ENCODE data around the gene ESF1. TPM values are rescaled to one million over a fixed set of nuclear protein-coding genes. Genes with fewer than 3 reads are reported as not detected.

Gene ESF1
- total RNA-seq, 8 experiments from 2014 or later = 13.9 to 29.6 (median 21.8) TPM

GRCh38 chr20:13810446-13810845 is 25.7 kb upstream of the ESF1 start:
- H3K27ac ChIP-seq = no peak overlapping the region
- in situ Hi-C loops (cut with MboI; ENCODE audit: low pct_unique_long_range_greater_than_20kb in 2 of 9, low sequenced_read_pairs in 9 of 9, unreplicated experiment in 9 of 9) = loop anchor here in 5 of 9 experiments (25.0 kb wide), 2 partner anchors 227 to 252 kb away; no protein-coding TSS in a partner anchor
- H3K4me1 ChIP-seq (replicated peaks in 1 of 2) = no peaks in the 10 kb centered on the region
- H3K4me3 ChIP-seq = no peak overlapping the region
- no peak for ATAC-seq (replicated peaks in 6 of 8)

DNA sequence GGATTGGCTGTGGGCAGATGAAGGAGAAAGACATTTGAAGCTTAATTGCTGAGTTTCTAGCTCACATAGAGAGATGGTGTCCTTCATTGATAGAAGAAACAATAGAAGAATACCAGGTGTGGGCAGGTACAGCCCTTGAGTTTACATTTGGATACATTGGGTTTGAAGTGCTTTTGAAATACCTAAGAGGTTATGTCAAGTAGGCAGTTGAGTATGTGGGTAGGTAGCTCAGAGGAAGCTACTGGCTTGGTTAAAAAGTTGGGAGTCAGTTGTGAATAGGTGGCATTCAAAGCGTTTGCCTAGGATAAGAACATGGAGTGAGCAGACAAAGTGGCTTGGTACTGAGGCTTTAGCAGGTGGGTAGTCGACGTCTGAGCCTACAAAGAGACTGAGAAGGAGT is 25.1 kb upstream of the ESF1 start:
- H3K4me1 ChIP-seq (replicated peaks in 1 of 2) = no peaks in the 10 kb centered on the region
- no peak overlapping the region for H3K4me3 ChIP-seq
- no peak overlapping the region for H3K27ac ChIP-seq
- in situ Hi-C loops (cut with MboI; ENCODE audit: low pct_unique_long_range_greater_than_20kb in 2 of 9, low sequenced_read_pairs in 9 of 9, unreplicated experiment in 9 of 9) = loop anchor here in 5 of 9 experiments (25.0 kb wide), 2 partner anchors 227 to 252 kb away; no protein-coding TSS in a partner anchor
- 76 to 100% (median 100%) methylated on average over 2 to 3 of the region's 3 CpGs; no CpG with 5 or more reads in 3 of the 10 experiments for WGBS, 10 experiments
- ATAC-seq (replicated peaks in 6 of 8) = no peak

DNA sequence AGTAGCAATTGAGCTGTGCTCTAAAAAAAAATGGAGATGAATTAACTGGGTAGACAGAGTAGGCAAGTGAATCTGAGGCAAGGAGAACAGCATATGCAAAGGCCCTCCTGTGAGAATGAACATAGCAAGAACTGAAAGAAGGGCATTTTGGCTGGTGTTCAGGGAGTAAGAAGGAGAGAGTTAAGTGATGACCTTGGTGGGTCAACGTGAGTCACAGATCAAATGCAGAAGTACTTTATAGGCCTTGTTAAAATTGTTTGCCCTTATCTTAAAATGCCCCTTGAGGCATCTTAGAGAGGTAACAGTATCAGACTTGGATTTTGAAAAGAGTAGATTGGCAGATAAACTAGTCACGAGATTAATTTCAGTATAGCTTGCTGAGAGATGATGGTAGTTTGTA is 24.7 kb upstream of the ESF1 start:
- no peak overlapping the region for H3K4me3 ChIP-seq
- 75 to 100% (median 100%) methylated on average over 1 to 2 of the region's 2 CpGs; no CpG with 5 or more reads in 1 of the 10 experiments for WGBS, 10 experiments
- no peak overlapping the region for H3K27ac ChIP-seq
- H3K4me1 ChIP-seq (replicated peaks in 1 of 2) = no peaks in the 10 kb centered on the region
- in situ Hi-C loops (cut with MboI; ENCODE audit: low pct_unique_long_range_greater_than_20kb in 2 of 9, low sequenced_read_pairs in 9 of 9, unreplicated experiment in 9 of 9) = loop anchor here in 5 of 9 experiments (25.0 kb wide), 2 partner anchors 228 to 253 kb away; no protein-coding TSS in a partner anchor
- no peak for ATAC-seq (replicated peaks in 6 of 8)

DNA sequence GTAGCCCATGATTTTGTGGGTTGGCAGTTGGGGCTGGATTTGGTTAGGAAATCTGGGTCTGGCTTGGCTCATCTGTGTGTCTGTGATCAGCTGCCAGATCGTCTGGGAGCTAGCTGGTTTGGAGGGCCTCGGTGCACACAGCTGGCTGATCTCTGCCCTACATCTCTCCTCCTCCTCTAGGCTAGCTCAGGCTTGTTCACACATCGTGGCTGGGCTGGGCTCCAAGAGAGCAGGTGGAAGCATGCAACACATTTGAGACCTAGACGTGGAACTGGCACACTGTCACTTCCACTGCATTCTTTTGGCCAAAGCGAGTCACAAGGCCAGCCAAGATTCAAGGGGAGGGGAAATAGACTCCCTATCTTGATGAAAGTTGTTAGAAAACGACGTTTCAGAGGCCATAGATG is 16.0 kb upstream of the ESF1 start:
- H3K27ac ChIP-seq = no peak overlapping the region
- H3K4me1 ChIP-seq (replicated peaks in 1 of 2) = no peaks in the 10 kb centered on the region
- no peak overlapping the region for H3K4me3 ChIP-seq
- WGBS, 10 experiments = 7 to 100% (median 69%) methylated on average over 1 to 3 of the region's 7 CpGs; no CpG with 5 or more reads in 2 of the 10 experiments
- ATAC-seq (replicated peaks in 6 of 8) = peak in 5 of 8 experiments; percentile 27 to 99 (median 95)
- in situ Hi-C loops (cut with MboI; ENCODE audit: low pct_unique_long_range_greater_than_20kb in 2 of 9, low sequenced_read_pairs in 9 of 9, unreplicated experiment in 9 of 9) = loop anchor here in 5 of 9 experiments (25.0 kb wide), 2 partner anchors 237 to 262 kb away; no protein-coding TSS in a partner anchor

- no peaks in the 10 kb centered on the region for H3K4me1 ChIP-seq (replicated peaks in 1 of 2)
- 68 to 100% (median 94%) methylated on average over 2 of the region's 2 CpGs; no CpG with 5 or more reads in 1 of the 10 experiments for WGBS, 10 experiments
- no peak for ATAC-seq (replicated peaks in 6 of 8)
- H3K4me3 ChIP-seq = no peak overlapping the region
- in situ Hi-C loops (cut with MboI; ENCODE audit: low pct_unique_long_range_greater_than_20kb in 2 of 9, low sequenced_read_pairs in 9 of 9, unreplicated experiment in 9 of 9) = loop anchor here in 6 of 9 experiments (25.0 kb wide), 4 partner anchors 237 to 863 kb away; no protein-coding TSS in a partner anchor
- H3K27ac ChIP-seq = no peak overlapping the region
These were observed 15.3 kb upstream of the ESF1 start for GRCh38 chr20:13799974-13800373.

DNA sequence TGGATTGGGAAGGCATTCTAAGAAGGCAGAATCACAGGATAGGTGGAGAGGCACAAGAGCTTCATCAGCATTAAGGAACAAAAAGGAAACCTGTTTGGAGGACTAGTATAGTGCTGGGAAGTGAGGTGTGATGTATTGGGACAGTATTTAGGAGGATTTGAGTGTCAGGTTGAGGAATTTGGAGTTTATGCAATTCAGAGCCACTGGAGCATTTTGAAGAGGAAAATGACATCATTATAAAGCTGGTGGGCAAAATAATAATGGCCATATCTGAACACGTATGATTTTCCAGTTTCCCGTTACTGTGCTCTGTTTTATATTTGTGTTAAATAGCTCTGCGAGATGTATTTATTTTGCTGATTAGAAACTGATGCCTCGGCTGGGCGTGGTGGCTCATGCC is 14.3 kb upstream of the ESF1 start:
- H3K4me3 ChIP-seq = no peak overlapping the region
- WGBS, 10 experiments = 20 to 100% (median 95%) methylated on average over 1 to 5 of the region's 5 CpGs; no CpG with 5 or more reads in 2 of the 10 experiments
- no peaks in the 10 kb centered on the region for H3K4me1 ChIP-seq (replicated peaks in 1 of 2)
- H3K27ac ChIP-seq = no peak overlapping the region
- in situ Hi-C loops (cut with MboI; ENCODE audit: low pct_unique_long_range_greater_than_20kb in 2 of 9, low sequenced_read_pairs in 9 of 9, unreplicated experiment in 9 of 9) = loop anchor here in 2 of 9 experiments (25.0 kb wide), 2 partner anchors 687 to 862 kb away; no protein-coding TSS in a partner anchor
- ATAC-seq (replicated peaks in 6 of 8) = no peak

- H3K4me1 ChIP-seq (replicated peaks in 1 of 2) = no peaks in the 10 kb centered on the region
- H3K27ac ChIP-seq = no peak overlapping the region
- ATAC-seq (replicated peaks in 6 of 8) = no peak
- 91 to 100% (median 99%) methylated on average over 1 to 6 of the region's 6 CpGs for WGBS, 10 experiments
- no peak overlapping the region for H3K4me3 ChIP-seq
- in situ Hi-C loops (cut with MboI; ENCODE audit: low pct_unique_long_range_greater_than_20kb in 2 of 9, low sequenced_read_pairs in 9 of 9, unreplicated experiment in 9 of 9) = loop anchor here in 2 of 9 experiments (25.0 kb wide), 2 partner anchors 682 to 857 kb away; no protein-coding TSS in a partner anchor
These were observed 9.9 kb upstream of the ESF1 start for GRCh38 chr20:13794667-13795066.

DNA sequence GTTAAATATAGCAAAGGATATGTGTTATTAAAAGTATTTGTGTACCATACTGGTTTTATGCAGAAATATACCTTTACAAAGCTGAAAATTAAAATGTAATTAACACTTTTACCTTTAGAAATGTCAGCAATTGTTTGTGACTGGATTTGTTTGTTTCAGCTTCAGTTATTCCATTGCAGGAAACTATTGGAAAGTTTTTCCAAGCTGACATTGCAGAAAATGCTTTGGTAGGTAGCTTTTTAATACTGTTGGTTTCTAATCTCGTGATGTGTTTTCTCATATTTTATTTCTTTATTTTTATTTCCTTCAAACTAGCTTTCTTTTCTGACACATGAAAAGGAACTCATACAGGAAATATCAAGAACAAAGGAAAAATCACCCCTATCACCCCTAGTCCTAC is 8.3 kb upstream of the ESF1 start:
- peaks cover 0 to 2% of the 10 kb centered on the region in 2 donors for H3K4me1 ChIP-seq (replicated peaks in 1 of 2)
- H3K4me3 ChIP-seq = no peak overlapping the region
- H3K27ac ChIP-seq = no peak overlapping the region
- no peak for ATAC-seq (replicated peaks in 6 of 8)
- in situ Hi-C loops (cut with MboI; ENCODE audit: low pct_unique_long_range_greater_than_20kb in 2 of 9, low sequenced_read_pairs in 9 of 9, unreplicated experiment in 9 of 9) = loop anchor here in 2 of 9 experiments (25.0 kb wide), 2 partner anchors 681 to 856 kb away; no protein-coding TSS in a partner anchor
- 86 to 100% (median 100%) methylated on average over 1 of the region's 1 CpG; no CpG with 5 or more reads in 2 of the 10 experiments for WGBS, 10 experiments

GRCh38 chr20:13791540-13792459 is 7.1 kb upstream of the ESF1 start:
- no peak for ATAC-seq (replicated peaks in 6 of 8)
- Histone ChIP-seq H3K27ac (no peak overlapping the region), H3K4me3 (no peak overlapping the region), H3K4me1 (replicated peaks in 1 of 2) (peaks cover 0 to 2% of the 10 kb centered on the region in 2 donors)
- in situ Hi-C loops (cut with MboI; ENCODE audit: low pct_unique_long_range_greater_than_20kb in 2 of 9, low sequenced_read_pairs in 9 of 9, unreplicated experiment in 9 of 9) = loop anchor here in 2 of 9 experiments (25.0 kb wide), 2 partner anchors 679 to 854 kb away; no protein-coding TSS in a partner anchor
- WGBS, 10 experiments = 67 to 100% (median 87%) methylated on average over 1 to 2 of the region's 2 CpGs; no CpG with 5 or more reads in 3 of the 10 experiments

GRCh38 chr20:13790708-13791107 is 6.0 kb upstream of the ESF1 start:
- no peak for ATAC-seq (replicated peaks in 6 of 8)

GRCh38 chr20:13788167-13788834 is 3.6 kb upstream of the ESF1 start:
- Histone ChIP-seq H3K4me3 (peak overlapping the region in 1 of 5 donors; percentile 1), H3K4me1 (replicated peaks in 1 of 2) (peaks cover 13 to 20% of the 10 kb centered on the region in 2 donors), H3K27ac (no peak overlapping the region)
- 0 to 44% (median 15%) methylated on average over 1 of the region's 1 CpG; no CpG with 5 or more reads in 4 of the 10 experiments for WGBS, 10 experiments
- ATAC-seq (replicated peaks in 6 of 8) = peak in 4 of 8 experiments; percentile 7 to 15 (median 12)
- in situ Hi-C loops (cut with MboI; ENCODE audit: low pct_unique_long_range_greater_than_20kb in 2 of 9, low sequenced_read_pairs in 9 of 9, unreplicated experiment in 9 of 9) = loop anchor here in 2 of 9 experiments (25.0 kb wide), 2 partner anchors 676 to 851 kb away; no protein-coding TSS in a partner anchor

More at GRCh38 chr20:13790708-13791107, 6.0 kb upstream of the ESF1 start:
- H3K4me1 ChIP-seq (replicated peaks in 1 of 2) = peaks cover 9 to 13% of the 10 kb centered on the region in 2 donors
- in situ Hi-C loops (cut with MboI; ENCODE audit: low pct_unique_long_range_greater_than_20kb in 2 of 9, low sequenced_read_pairs in 9 of 9, unreplicated experiment in 9 of 9) = loop anchor here in 2 of 9 experiments (25.0 kb wide), 2 partner anchors 678 to 853 kb away; no protein-coding TSS in a partner anchor
- WGBS, 10 experiments = 80 to 100% (median 92%) methylated on average over 1 to 2 of the region's 2 CpGs; no CpG with 5 or more reads in 2 of the 10 experiments
- H3K27ac ChIP-seq = no peak overlapping the region
- no peak overlapping the region for H3K4me3 ChIP-seq

GRCh38 chr20:13786143-13786828 is 1.6 kb upstream of the ESF1 start:
- Histone ChIP-seq H3K4me1 (replicated peaks in 1 of 2) (peaks cover 13 to 20% of the 10 kb centered on the region in 2 donors), H3K27ac (no peak overlapping the region), H3K4me3 (peak overlapping the region; percentile 54 to 94 (median 66))
- in situ Hi-C loops (cut with MboI; ENCODE audit: low pct_unique_long_range_greater_than_20kb in 2 of 9, low sequenced_read_pairs in 9 of 9, unreplicated experiment in 9 of 9) = loop anchor here in 2 of 9 experiments (25.0 kb wide), 2 partner anchors 674 to 849 kb away; no protein-coding TSS in a partner anchor
- 20 to 94% (median 85%) methylated on average over 1 to 8 of the region's 8 CpGs; no CpG with 5 or more reads in 1 of the 10 experiments for WGBS, 10 experiments
- ATAC-seq (replicated peaks in 6 of 8) = no peak

All from motor neuron (in vitro differentiated cells).